ENCODE data around the gene EXOC3L4. TPM values are rescaled to one million over a fixed set of nuclear protein-coding genes. Genes with fewer than 3 reads are reported as not detected.
A peak's percentile ranks its signal among the peaks of the same experiment; 100 is the strongest.

The EXOC3L4 gene
- total and polyA plus RNA-seq, 2 donors from 2014 or later = 11.6 to 15.6 TPM

DNA sequence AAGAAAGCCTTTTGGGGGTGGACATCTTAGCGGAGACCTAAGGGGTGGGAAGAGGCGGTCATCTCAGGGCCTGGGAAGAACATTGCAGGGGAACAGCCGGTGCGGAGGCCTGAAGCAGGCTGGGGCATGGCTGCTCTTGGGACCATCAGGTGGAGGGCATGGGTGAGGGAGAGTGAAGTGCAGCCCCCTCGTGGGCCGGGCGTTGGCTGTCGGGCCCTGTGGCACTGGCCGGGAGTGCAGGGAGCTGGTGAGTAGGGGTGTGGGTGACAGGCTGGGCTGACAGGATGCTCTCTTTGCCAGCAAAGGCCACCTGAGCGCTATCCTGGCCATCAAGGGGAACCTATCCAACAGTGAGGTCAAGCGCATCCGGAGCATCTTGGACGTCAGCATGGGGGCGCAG lies 40.4 kb downstream of the EXOC3L4 start:
- no peak overlapping the region for H3K4me3 ChIP-seq (ENCODE audit: low read length in 3 of 3)
- H3K27me3 ChIP-seq (ENCODE audit: control insufficient read depth, insufficient read depth, low read length) = no peaks in the 10 kb centered on the region
- H3K9me3 ChIP-seq (ENCODE audit: control insufficient read depth in 2 of 3, insufficient read depth in 1 of 3, low read length in 3 of 3) = no peaks in the 10 kb centered on the region
- no peak overlapping the region for H3K9ac ChIP-seq (ENCODE audit: low read length in 3 of 3)
- H3K4me1 ChIP-seq (ENCODE audit: control insufficient read depth in 2 of 3, insufficient read depth in 2 of 3, low read depth in 1 of 3, low read length in 3 of 3) = peaks cover 0 to 27% (median 15%) of the 10 kb centered on the region in 3 donors
- FAIRE-seq = no peak
- intact Hi-C loops (cut with DNase I) = no loop called here
- TF ChIP-seq, protein P1, sequence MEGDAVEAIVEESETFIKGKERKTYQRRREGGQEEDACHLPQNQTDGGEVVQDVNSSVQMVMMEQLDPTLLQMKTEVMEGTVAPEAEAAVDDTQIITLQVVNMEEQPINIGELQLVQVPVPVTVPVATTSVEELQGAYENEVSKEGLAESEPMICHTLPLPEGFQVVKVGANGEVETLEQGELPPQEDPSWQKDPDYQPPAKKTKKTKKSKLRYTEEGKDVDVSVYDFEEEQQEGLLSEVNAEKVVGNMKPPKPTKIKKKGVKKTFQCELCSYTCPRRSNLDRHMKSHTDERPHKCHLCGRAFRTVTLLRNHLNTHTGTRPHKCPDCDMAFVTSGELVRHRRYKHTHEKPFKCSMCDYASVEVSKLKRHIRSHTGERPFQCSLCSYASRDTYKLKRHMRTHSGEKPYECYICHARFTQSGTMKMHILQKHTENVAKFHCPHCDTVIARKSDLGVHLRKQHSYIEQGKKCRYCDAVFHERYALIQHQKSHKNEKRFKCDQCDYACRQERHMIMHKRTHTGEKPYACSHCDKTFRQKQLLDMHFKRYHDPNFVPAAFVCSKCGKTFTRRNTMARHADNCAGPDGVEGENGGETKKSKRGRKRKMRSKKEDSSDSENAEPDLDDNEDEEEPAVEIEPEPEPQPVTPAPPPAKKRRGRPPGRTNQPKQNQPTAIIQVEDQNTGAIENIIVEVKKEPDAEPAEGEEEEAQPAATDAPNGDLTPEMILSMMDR (IDR thresholded peaks at IDR 0.05; ENCODE audit: borderline replicate concordance, extremely low read depth, insufficient read depth) = no peak
- no peak for DNase-seq
- peaks cover 4 to 16% (median 6%) of the 10 kb centered on the region in 3 donors for H3K36me3 ChIP-seq (ENCODE audit: control insufficient read depth in 2 of 3, insufficient read depth in 3 of 3, low read length in 3 of 3)
- no peak overlapping the region for H3K27ac ChIP-seq (ENCODE audit: low read depth in 2 of 2, low read length in 2 of 2)

DNA sequence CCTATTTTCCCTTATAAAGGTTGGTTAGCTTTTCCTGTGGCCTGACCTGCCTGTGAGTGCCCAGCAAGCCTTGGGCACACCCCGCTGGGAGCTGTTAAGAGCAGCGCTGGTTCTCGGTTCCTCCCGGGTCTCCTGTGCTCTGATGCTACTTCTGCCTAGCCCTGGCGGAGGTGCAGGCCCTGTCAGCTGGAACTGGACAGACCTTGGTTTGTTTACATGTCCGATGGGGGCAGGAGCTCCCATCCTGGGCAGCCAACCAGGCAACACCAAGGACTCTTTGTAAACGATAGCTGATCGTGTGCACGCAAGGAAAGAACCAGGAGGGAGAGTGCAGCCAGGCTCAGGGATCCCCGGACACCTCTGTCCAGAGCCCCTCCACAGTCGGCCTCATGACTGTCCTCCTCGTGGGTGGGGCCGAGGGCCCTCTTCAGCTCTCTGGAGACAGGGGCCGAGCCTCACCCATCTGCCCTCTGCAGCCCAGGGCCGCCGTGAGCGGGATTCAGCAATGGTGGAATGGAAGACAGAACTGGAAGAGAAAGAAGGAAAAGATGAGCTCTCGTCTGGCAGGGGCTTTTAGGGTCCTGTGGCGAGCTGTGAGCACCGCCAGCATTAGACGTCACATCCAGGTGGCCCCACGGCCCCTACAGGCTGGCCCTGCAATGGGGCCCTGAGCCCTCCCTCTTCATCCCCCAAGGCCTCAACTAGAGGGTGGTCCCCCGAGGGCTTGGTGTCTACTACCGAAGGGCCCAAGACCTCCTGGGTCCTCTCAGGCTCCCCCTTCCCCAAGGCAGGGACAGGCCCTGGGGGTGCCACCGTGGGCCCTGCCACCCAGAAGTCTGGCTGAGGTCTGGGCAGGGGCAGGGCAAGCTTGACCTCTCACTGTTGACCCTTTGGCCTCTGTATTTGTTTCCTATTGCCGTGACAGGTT lies 41.1 kb downstream of the EXOC3L4 start:
- H3K27ac ChIP-seq (ENCODE audit: low read depth in 2 of 2, low read length in 2 of 2) = no peak overlapping the region
- intact Hi-C loops (cut with DNase I) = no loop called here
- no peak overlapping the region for H3K9ac ChIP-seq (ENCODE audit: low read length in 3 of 3)
- FAIRE-seq = no peak
- TF ChIP-seq, protein P1 (IDR thresholded peaks at IDR 0.05; ENCODE audit: borderline replicate concordance, extremely low read depth, insufficient read depth) = no peak
- H3K9me3 ChIP-seq (ENCODE audit: control insufficient read depth in 2 of 3, insufficient read depth in 1 of 3, low read length in 3 of 3) = no peaks in the 10 kb centered on the region
- H3K36me3 ChIP-seq (ENCODE audit: control insufficient read depth in 2 of 3, insufficient read depth in 3 of 3, low read length in 3 of 3) = peaks cover 4 to 16% (median 6%) of the 10 kb centered on the region in 3 donors
- H3K4me3 ChIP-seq (ENCODE audit: low read length in 3 of 3) = no peak overlapping the region
- peaks cover 0 to 20% (median 12%) of the 10 kb centered on the region in 3 donors for H3K4me1 ChIP-seq (ENCODE audit: control insufficient read depth in 2 of 3, insufficient read depth in 2 of 3, low read depth in 1 of 3, low read length in 3 of 3)
- DNase-seq = peak in 2 of 5 donors; percentile 46 to 61
- H3K27me3 ChIP-seq (ENCODE audit: control insufficient read depth, insufficient read depth, low read length) = no peaks in the 10 kb centered on the region

DNA sequence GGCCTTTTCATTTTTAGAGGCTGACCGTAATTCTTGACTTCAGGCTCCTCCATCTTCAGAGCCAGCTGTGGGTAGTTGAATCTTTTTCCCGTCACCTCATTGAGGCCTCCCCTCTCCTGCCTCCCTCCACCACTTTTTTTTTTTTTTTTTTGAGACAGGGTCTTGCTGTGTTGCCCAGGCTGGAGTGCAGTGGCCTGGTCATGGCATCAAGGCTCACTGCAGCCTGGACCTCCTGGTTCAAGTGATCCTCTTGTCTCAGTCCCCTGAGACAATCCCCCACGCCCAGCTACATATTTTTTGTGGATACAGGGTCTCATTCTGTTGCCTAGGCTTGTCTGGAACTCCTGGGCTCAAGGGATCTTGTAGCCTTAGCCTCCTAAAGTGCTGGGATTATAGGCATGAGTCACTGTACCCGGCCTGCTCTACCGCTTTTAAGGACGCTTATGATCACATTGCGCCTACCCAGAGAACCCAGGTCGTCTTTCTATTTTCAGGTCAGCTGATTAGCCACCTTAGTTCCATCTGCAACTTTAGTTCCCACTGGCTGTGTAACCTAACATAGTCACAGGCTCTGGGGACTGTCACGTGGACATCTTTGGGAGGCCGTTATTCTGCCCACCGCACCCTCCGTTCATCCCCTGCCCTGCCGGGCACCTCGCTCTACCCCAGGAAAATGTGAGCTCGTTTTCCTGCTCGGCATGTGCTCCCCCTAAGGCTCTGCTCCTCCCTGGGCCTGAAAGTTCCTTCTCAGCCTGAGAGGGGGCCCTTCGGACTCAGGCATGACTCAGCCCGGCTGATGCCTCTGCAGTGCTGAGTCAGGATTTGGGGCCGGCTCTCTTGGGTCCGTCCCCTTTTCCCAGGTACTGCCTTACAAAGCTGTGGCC lies 42.1 kb downstream of the EXOC3L4 start:
- intact Hi-C loops (cut with DNase I) = no loop called here
- FAIRE-seq = no peak
- no peaks in the 10 kb centered on the region for H3K27me3 ChIP-seq (ENCODE audit: control insufficient read depth, insufficient read depth, low read length)

More for the DNA sequence above, 42.1 kb downstream of the EXOC3L4 start:
- Histone ChIP-seq H3K4me1 (ENCODE audit: control insufficient read depth in 2 of 3, insufficient read depth in 2 of 3, low read depth in 1 of 3, low read length in 3 of 3) (peaks cover 0 to 10% (median 3%) of the 10 kb centered on the region in 3 donors), H3K9me3 (ENCODE audit: control insufficient read depth in 2 of 3, insufficient read depth in 1 of 3, low read length in 3 of 3) (no peaks in the 10 kb centered on the region), H3K27ac (ENCODE audit: low read depth in 2 of 2, low read length in 2 of 2) (no peak overlapping the region), H3K36me3 (ENCODE audit: control insufficient read depth in 2 of 3, insufficient read depth in 3 of 3, low read length in 3 of 3) (peaks cover 4 to 16% (median 6%) of the 10 kb centered on the region in 3 donors), H3K9ac (ENCODE audit: low read length in 3 of 3) (no peak overlapping the region), H3K4me3 (ENCODE audit: low read length in 3 of 3) (no peak overlapping the region)
- peak in 2 of 5 donors; percentile 53 to 73 for DNase-seq
- TF ChIP-seq, protein P1 (IDR thresholded peaks at IDR 0.05; ENCODE audit: borderline replicate concordance, extremely low read depth, insufficient read depth) = no peak
